HepG2 (cell line): ENCODE data around the gene SMARCA2. TPM values are rescaled to one million over a fixed set of nuclear protein-coding genes. Genes with fewer than 3 reads are reported as not detected.

Experiments used
- CEBPG ChIP-seq: IDR thresholded peaks from 2 replicates; pipeline ENCODE4 v1.6.1; 2016
- FOSL2 ChIP-seq: sonication (generic); formaldehyde crosslinking; IDR thresholded peaks from 2 replicates; pipeline ENCODE4 v1.4.0; 2020; ENCODE audit warnings: missing genetic modification reagents
- GABPB1 ChIP-seq: IDR thresholded peaks from 2 replicates; pipeline ENCODE4 v1.6.1; 2016; ENCODE audit warnings: mild to moderate bottlenecking, missing genetic modification reagents, moderate library complexity, missing compliant biosample characterization
- HNRNPH1 ChIP-seq: fragments of 200-400 bp; formaldehyde crosslinking; optimal IDR thresholded peaks from 2 replicates; pipeline ENCODE3; 2017; ENCODE audit warnings: mild to moderate bottlenecking, low read depth, low read length
- KDM5B ChIP-seq: sonication (generic); formaldehyde crosslinking; IDR thresholded peaks from 2 replicates; pipeline ENCODE4 v1.4.0; 2020; ENCODE audit warnings: missing genetic modification reagents, mild to moderate bottlenecking, borderline replicate concordance
- KMT2B ChIP-seq: IDR thresholded peaks from 2 replicates; pipeline ENCODE4 v1.6.1; 2016; ENCODE audit warnings: missing genetic modification reagents, missing compliant biosample characterization
- MAZ ChIP-seq, 2 experiments: sonication (generic) in 1 of 2; formaldehyde crosslinking in 1 of 2; IDR thresholded peaks; 2 replicates each; pipeline versions ENCODE4 v1.5.0 to v1.6.1; 2012 to 2020; ENCODE audit warnings: low read depth in 2 of 2, mild to moderate bottlenecking in 2 of 2, borderline replicate concordance in 1 of 2, improper control_type of control experiment in 1 of 2, low read length in 1 of 2, missing genetic modification reagents in 1 of 2, moderate library complexity in 1 of 2
- MLX ChIP-seq: IDR thresholded peaks from 2 replicates; pipeline ENCODE4 v1.6.1; 2016
- MTA1 ChIP-seq: sonication (generic); formaldehyde crosslinking; IDR thresholded peaks from 2 replicates; pipeline ENCODE4 v1.4.0; 2020; ENCODE audit warnings: missing genetic modification reagents, mild to moderate bottlenecking, borderline replicate concordance
- MXI1 ChIP-seq: IDR thresholded peaks from 3 replicates; pipeline ENCODE4 v1.6.1; 2012; ENCODE audit warnings: low read depth, low read length, inconsistent platforms, borderline replicate concordance
- RAD51 ChIP-seq: fragments of 450-650 bp; IDR thresholded peaks from 2 replicates; pipeline ENCODE4 v1.6.1; 2016; ENCODE audit warnings: borderline replicate concordance
- SP1 ChIP-seq, 2 experiments: fragments of 450-650 bp in 1 of 2; sonication (generic) in 1 of 2; formaldehyde crosslinking in 1 of 2; IDR thresholded peaks; 2 replicates each; pipeline versions ENCODE4 v1.4.0 to v1.6.1; 2016 to 2020; ENCODE audit warnings: missing genetic modification reagents in 1 of 2
- ZBTB38 ChIP-seq: sonication (generic); formaldehyde crosslinking; IDR thresholded peaks from 2 replicates; pipeline ENCODE4 v1.5.1; 2020; ENCODE audit warnings: mild to moderate bottlenecking, missing genetic modification reagents
- ZFAT ChIP-seq: sonication (generic); formaldehyde crosslinking; conservative IDR thresholded peaks from 2 replicates; pipeline ENCODE4 v1.8.1; 2023; ENCODE audit warnings: missing genetic modification reagents, inconsistent platforms
- ZFP41 ChIP-seq: sonication (generic); formaldehyde crosslinking; IDR thresholded peaks from 2 replicates; pipeline ENCODE4 v1.4.0; 2020; ENCODE audit warnings: mild to moderate bottlenecking, missing genetic modification reagents, borderline replicate concordance
- ZNF749 ChIP-seq: sonication (generic); formaldehyde crosslinking; IDR thresholded peaks from 2 replicates; pipeline ENCODE4 v1.8.0; 2022; ENCODE audit warnings: mild to moderate bottlenecking, missing genetic modification reagents, moderate library complexity, borderline replicate concordance
- ZNF772 ChIP-seq: sonication (generic); formaldehyde crosslinking; IDR thresholded peaks from 2 replicates; pipeline ENCODE4 v1.5.0; 2020; ENCODE audit warnings: mild to moderate bottlenecking, missing genetic modification reagents
- ZNF777 ChIP-seq: sonication (generic); formaldehyde crosslinking; IDR thresholded peaks from 2 replicates; pipeline ENCODE4 v1.4.0; 2020; ENCODE audit warnings: missing genetic modification reagents
- polyA plus RNA-seq, 8 experiments: library from polyadenylated mRNA; depleted of rRNA in 3 of 8; stranded (reverse) in 7 of 8; unstranded in 1 of 8; fragments of >200 nt; fragmentation: Illumina TruSeq in 4 of 8; extraction: Trizol in 4 of 8; gene quantifications; 2 replicates each; pipeline versions ENCODE4 v1.2.1 to v1.2.3, GENCODE V29; 2011 to 2016; ENCODE audit warnings: low read depth in 4 of 8, missing spikeins in 1 of 8, mixed read lengths in 1 of 8; ENCODE audit not compliant: insufficient read depth in 1 of 8
- total RNA-seq, 5 experiments: library from RNA; depleted of rRNA; stranded (reverse); fragments of >200 nt; fragmentation: Illumina TruSeq; extraction: Trizol; gene quantifications; 2 replicates each; pipeline ENCODE4 v1.2.3, GENCODE V29; 2016; ENCODE audit warnings: low read depth in 1 of 5
- TF ChIP-seq, protein P1 (sequence below): sonication (generic); formaldehyde crosslinking; conservative IDR thresholded peaks from 2 replicates; pipeline ENCODE4 v1.8.0; 2022; ENCODE audit warnings: mild to moderate bottlenecking, moderate library complexity, missing genetic modification reagents
- TF ChIP-seq, protein P2 (sequence below): sonication (generic); formaldehyde crosslinking; conservative IDR thresholded peaks from 2 replicates; pipeline ENCODE4 v1.4.0; 2020; ENCODE audit warnings: missing genetic modification reagents
- TF ChIP-seq, protein P3 (sequence below): sonication (generic); formaldehyde crosslinking; conservative IDR thresholded peaks from 2 replicates; pipeline ENCODE4 v1.4.0; 2020; ENCODE audit warnings: missing genetic modification reagents

The SMARCA2 gene
- total and polyA plus RNA-seq, 2 of the 13 experiments (the other 11 are each of a cell fraction or from before 2014, with no cell fraction given) = 22.5 to 23.7 TPM

- TF ChIP-seq SP1 (IDR thresholded peaks at IDR 0.05) (no peak), SP1 (CRISPR knock-in tag; IDR thresholded peaks at IDR 0.05) (peak; percentile 83), MXI1 (peak; percentile 64; the same call in 1 of the 3 replicates), HNRNPH1 (no peak), KMT2B (peak; percentile 53; the same call in 1 of the 2 replicates), ZNF749 (CRISPR knock-in tag) (peak; percentile 14; the same call in 1 of the 2 replicates), FOSL2 (peak; percentile 77), ZNF772 (0 out of 2 replicates have a peak, but pooled peaks have one; percentile 29), KDM5B (CRISPR knock-in tag) (peak; percentile 62; the same call in 1 of the 2 replicates), GABPB1 (peak; percentile 91), RAD51 (no peak), MLX (CRISPR knock-in tag) (peak; percentile 11; the same call in 1 of the 2 replicates), ZNF777 (CRISPR knock-in tag) (peak; percentile 42; the same call in 1 of the 2 replicates), ZFAT (CRISPR knock-in tag) (peak; percentile 63; the same call in 1 of the 2 replicates), ZBTB38 (no peak; the same call in 1 of the 2 replicates), MTA1 (CRISPR knock-in tag) (peak; percentile 33; the same call in 1 of the 2 replicates), CEBPG (0 out of 2 replicates have a peak, but pooled peaks have one; percentile 10), ZFP41 (CRISPR knock-in tag) (no peak), MAZ (IDR thresholded peaks at IDR 0.05; ENCODE audit: borderline replicate concordance, low read depth, low read length) (peak; percentile 61; the same call in 1 of the 2 replicates), MAZ (CRISPR knock-in tag; IDR thresholded peaks at IDR 0.05; ENCODE audit: low read depth) (peak; percentile 75; the same call in 1 of the 2 replicates)
- TF ChIP-seq, protein P1, sequence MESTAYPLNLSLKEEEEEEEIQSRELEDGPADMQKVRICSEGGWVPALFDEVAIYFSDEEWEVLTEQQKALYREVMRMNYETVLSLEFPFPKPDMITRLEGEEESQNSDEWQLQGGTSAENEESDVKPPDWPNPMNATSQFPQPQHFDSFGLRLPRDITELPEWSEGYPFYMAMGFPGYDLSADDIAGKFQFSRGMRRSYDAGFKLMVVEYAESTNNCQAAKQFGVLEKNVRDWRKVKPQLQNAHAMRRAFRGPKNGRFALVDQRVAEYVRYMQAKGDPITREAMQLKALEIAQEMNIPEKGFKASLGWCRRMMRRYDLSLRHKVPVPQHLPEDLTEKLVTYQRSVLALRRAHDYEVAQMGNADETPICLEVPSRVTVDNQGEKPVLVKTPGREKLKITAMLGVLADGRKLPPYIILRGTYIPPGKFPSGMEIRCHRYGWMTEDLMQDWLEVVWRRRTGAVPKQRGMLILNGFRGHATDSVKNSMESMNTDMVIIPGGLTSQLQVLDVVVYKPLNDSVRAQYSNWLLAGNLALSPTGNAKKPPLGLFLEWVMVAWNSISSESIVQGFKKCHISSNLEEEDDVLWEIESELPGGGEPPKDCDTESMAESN (CRISPR knock-in tag) = peak; percentile 60
- TF ChIP-seq, protein P2, sequence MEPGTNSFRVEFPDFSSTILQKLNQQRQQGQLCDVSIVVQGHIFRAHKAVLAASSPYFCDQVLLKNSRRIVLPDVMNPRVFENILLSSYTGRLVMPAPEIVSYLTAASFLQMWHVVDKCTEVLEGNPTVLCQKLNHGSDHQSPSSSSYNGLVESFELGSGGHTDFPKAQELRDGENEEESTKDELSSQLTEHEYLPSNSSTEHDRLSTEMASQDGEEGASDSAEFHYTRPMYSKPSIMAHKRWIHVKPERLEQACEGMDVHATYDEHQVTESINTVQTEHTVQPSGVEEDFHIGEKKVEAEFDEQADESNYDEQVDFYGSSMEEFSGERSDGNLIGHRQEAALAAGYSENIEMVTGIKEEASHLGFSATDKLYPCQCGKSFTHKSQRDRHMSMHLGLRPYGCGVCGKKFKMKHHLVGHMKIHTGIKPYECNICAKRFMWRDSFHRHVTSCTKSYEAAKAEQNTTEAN = peak; percentile 79
- TF ChIP-seq, protein P3, sequence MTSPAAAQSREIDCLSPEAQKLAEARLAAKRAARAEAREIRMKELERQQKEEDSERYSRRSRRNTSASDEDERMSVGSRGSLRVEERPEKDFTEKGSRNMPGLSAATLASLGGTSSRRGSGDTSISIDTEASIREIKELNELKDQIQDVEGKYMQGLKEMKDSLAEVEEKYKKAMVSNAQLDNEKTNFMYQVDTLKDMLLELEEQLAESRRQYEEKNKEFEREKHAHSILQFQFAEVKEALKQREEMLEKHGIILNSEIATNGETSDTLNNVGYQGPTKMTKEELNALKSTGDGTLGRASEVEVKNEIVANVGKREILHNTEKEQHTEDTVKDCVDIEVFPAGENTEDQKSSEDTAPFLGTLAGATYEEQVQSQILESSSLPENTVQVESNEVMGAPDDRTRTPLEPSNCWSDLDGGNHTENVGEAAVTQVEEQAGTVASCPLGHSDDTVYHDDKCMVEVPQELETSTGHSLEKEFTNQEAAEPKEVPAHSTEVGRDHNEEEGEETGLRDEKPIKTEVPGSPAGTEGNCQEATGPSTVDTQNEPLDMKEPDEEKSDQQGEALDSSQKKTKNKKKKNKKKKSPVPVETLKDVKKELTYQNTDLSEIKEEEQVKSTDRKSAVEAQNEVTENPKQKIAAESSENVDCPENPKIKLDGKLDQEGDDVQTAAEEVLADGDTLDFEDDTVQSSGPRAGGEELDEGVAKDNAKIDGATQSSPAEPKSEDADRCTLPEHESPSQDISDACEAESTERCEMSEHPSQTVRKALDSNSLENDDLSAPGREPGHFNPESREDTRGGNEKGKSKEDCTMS (CRISPR knock-in tag) = no peak
These were observed at the start of gene SMARCA2 (continued) for GRCh38 chr9:2014696-2015580.
